ENCODE measurements around the gene APBB2.
A peak's percentile ranks its signal among the peaks of the same experiment; 100 is the strongest.
"Not testable (repeated sequence)": the region's sequence is repeated elsewhere in the genome, so short reads cannot be mapped to it uniquely, and the experiment has no call there.

The APBB2 gene

GRCh38 chr4:40924793-40925117, 289.6 kb downstream of the APBB2 start:
- Histone ChIP-seq H3K27me3 (replicated peaks; ENCODE audit: control insufficient read depth, insufficient read depth, low read length) (no peaks in the 10 kb centered on the region), H3K4me1 (ENCODE audit: control insufficient read depth, insufficient read depth, low read length) (no peaks in the 10 kb centered on the region), H3K4me3 (ENCODE audit: low read length) (no peak overlapping the region), H3K9me3 (ENCODE audit: control insufficient read depth, low read length) (no peaks in the 10 kb centered on the region), H3K9ac (ENCODE audit: low read length) (no peak overlapping the region), H3K36me3 (ENCODE audit: control insufficient read depth, insufficient read depth, low read length, severe bottlenecking) (peaks cover 13% of the 10 kb centered on the region)
- no peak for DNase-seq (ENCODE audit: low read depth)

DNA sequence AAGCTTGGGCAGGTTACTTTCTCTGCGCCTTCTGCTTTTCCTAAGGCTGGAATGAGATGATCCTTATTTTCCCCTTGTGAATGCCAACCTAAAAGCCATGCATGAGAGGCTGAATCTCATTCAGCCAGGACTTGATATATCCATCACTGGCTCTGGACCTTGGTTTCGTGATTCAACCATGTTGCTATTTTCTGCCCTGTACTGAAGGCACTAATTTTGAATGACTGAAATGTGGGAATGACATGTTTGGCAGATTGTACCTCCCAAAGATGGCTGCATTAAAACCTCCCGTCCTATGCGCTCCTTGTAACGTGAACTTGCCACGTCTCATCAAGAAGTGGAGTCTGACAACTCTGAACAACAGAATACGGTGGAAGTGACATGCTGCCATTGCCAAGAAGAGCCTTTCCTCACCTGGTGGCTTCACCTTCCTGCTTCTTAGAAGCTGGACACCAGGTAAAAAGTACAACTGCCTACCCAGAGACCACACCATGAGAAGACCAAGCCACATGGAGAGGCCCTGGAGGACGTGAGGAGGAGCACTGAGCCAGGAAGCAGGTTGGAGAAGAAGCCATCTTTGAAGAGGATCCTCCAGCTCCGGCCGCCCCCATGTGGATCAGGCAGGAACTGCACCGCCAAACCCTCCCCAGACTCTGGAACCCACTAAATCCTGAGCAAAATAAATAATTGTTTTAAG, 290.1 kb downstream of the APBB2 start:
- H3K9me3 ChIP-seq (ENCODE audit: control insufficient read depth, low read length) = no peaks in the 10 kb centered on the region
- H3K4me1 ChIP-seq (ENCODE audit: control insufficient read depth, insufficient read depth, low read length) = no peaks in the 10 kb centered on the region
- H3K4me3 ChIP-seq (ENCODE audit: low read length) = no peak overlapping the region
- peaks cover 13% of the 10 kb centered on the region for H3K36me3 ChIP-seq (ENCODE audit: control insufficient read depth, insufficient read depth, low read length, severe bottlenecking)
- peak; percentile 81 for DNase-seq (ENCODE audit: low read depth)
- no peak overlapping the region for H3K9ac ChIP-seq (ENCODE audit: low read length)
- no peaks in the 10 kb centered on the region for H3K27me3 ChIP-seq (replicated peaks; ENCODE audit: control insufficient read depth, insufficient read depth, low read length)

- no peak overlapping the region for H3K9ac ChIP-seq (ENCODE audit: low read length)
- peaks cover 7% of the 10 kb centered on the region for H3K4me1 ChIP-seq (ENCODE audit: control insufficient read depth, insufficient read depth, low read length)
- H3K4me3 ChIP-seq (ENCODE audit: low read length) = no peak overlapping the region
- no peaks in the 10 kb centered on the region for H3K9me3 ChIP-seq (ENCODE audit: control insufficient read depth, low read length)
- no peaks in the 10 kb centered on the region for H3K27me3 ChIP-seq (replicated peaks; ENCODE audit: control insufficient read depth, insufficient read depth, low read length)
- no peak for DNase-seq (ENCODE audit: low read depth)
- peaks cover 13% of the 10 kb centered on the region for H3K36me3 ChIP-seq (ENCODE audit: control insufficient read depth, insufficient read depth, low read length, severe bottlenecking)
Observed at GRCh38 chr4:40923316-40924095, 290.8 kb downstream of the APBB2 start.

GRCh38 chr4:40919976-40920375, 294.4 kb downstream of the APBB2 start:
- not testable (repeated sequence) for H3K36me3 ChIP-seq (ENCODE audit: control insufficient read depth, insufficient read depth, low read length, severe bottlenecking); H3K9me3 ChIP-seq (ENCODE audit: control insufficient read depth, low read length); DNase-seq (ENCODE audit: low read depth)

GRCh38 chr4:40918330-40918729, 296.0 kb downstream of the APBB2 start:
- H3K9me3 ChIP-seq (ENCODE audit: control insufficient read depth, low read length) = no peaks in the 10 kb centered on the region
- no peak overlapping the region for H3K9ac ChIP-seq (ENCODE audit: low read length)
- H3K27me3 ChIP-seq (replicated peaks; ENCODE audit: control insufficient read depth, insufficient read depth, low read length) = no peaks in the 10 kb centered on the region
- H3K4me3 ChIP-seq (ENCODE audit: low read length) = no peak overlapping the region
- peaks cover 41% of the 10 kb centered on the region for H3K4me1 ChIP-seq (ENCODE audit: control insufficient read depth, insufficient read depth, low read length)
- peak; percentile 92 for DNase-seq (ENCODE audit: low read depth)
- H3K36me3 ChIP-seq (ENCODE audit: control insufficient read depth, insufficient read depth, low read length, severe bottlenecking) = no peaks in the 10 kb centered on the region

More at GRCh38 chr4:40919976-40920375, 294.4 kb downstream of the APBB2 start:
- H3K4me3 ChIP-seq (ENCODE audit: low read length); H3K27me3 ChIP-seq (replicated peaks; ENCODE audit: control insufficient read depth, insufficient read depth, low read length); H3K9ac ChIP-seq (ENCODE audit: low read length): not testable (repeated sequence)
- peaks cover 41% of the 10 kb centered on the region for H3K4me1 ChIP-seq (ENCODE audit: control insufficient read depth, insufficient read depth, low read length)

GRCh38 chr4:40916880-40917279, 297.5 kb downstream of the APBB2 start:
- DNase-seq (ENCODE audit: low read depth) = no peak
- Histone ChIP-seq H3K27me3 (replicated peaks; ENCODE audit: control insufficient read depth, insufficient read depth, low read length) (no peaks in the 10 kb centered on the region), H3K36me3 (ENCODE audit: control insufficient read depth, insufficient read depth, low read length, severe bottlenecking) (no peaks in the 10 kb centered on the region), H3K4me3 (ENCODE audit: low read length) (peak overlapping the region; percentile 8), H3K9ac (ENCODE audit: low read length) (peak overlapping the region; percentile 10), H3K9me3 (ENCODE audit: control insufficient read depth, low read length) (no peaks in the 10 kb centered on the region), H3K4me1 (ENCODE audit: control insufficient read depth, insufficient read depth, low read length) (peaks cover 47% of the 10 kb centered on the region)

DNA sequence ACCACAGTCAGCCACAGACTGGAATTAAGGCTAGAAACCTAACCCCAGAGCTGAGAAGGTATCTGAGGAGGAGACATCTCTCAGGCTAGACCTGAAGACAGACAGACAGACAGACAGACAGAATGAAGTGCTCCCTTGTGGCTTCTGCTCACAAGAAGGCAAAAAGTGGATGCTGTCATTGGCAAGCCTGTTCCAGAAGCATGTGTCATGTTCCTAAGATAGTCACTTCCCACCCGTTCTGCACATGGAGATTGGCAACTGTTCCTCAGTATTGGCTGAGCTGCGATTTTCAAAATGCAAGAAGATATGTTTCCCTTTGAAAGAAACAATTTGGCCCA, 298.2 kb downstream of the APBB2 start:
- peaks cover 47% of the 10 kb centered on the region for H3K4me1 ChIP-seq (ENCODE audit: control insufficient read depth, insufficient read depth, low read length)
- H3K36me3 ChIP-seq (ENCODE audit: control insufficient read depth, insufficient read depth, low read length, severe bottlenecking) = no peaks in the 10 kb centered on the region
- no peak overlapping the region for H3K4me3 ChIP-seq (ENCODE audit: low read length)
- H3K9ac ChIP-seq (ENCODE audit: low read length) = no peak overlapping the region
- peak; percentile 63 for DNase-seq (ENCODE audit: low read depth)
- no peaks in the 10 kb centered on the region for H3K9me3 ChIP-seq (ENCODE audit: control insufficient read depth, low read length)
- no peaks in the 10 kb centered on the region for H3K27me3 ChIP-seq (replicated peaks; ENCODE audit: control insufficient read depth, insufficient read depth, low read length)

GRCh38 chr4:40915318-40916217, 298.8 kb downstream of the APBB2 start:
- Histone ChIP-seq H3K36me3 (ENCODE audit: control insufficient read depth, insufficient read depth, low read length, severe bottlenecking) (no peaks in the 10 kb centered on the region), H3K9me3 (ENCODE audit: control insufficient read depth, low read length) (no peaks in the 10 kb centered on the region), H3K4me3 (ENCODE audit: low read length) (no peak overlapping the region), H3K27me3 (replicated peaks; ENCODE audit: control insufficient read depth, insufficient read depth, low read length) (no peaks in the 10 kb centered on the region), H3K9ac (ENCODE audit: low read length) (no peak overlapping the region), H3K4me1 (ENCODE audit: control insufficient read depth, insufficient read depth, low read length) (peaks cover 47% of the 10 kb centered on the region)
- DNase-seq (ENCODE audit: low read depth) = peak; percentile 57

- H3K36me3 ChIP-seq (ENCODE audit: control insufficient read depth, insufficient read depth, low read length, severe bottlenecking) = no peaks in the 10 kb centered on the region
- peak; percentile 64 for DNase-seq (ENCODE audit: low read depth)
- no peak overlapping the region for H3K9ac ChIP-seq (ENCODE audit: low read length)
- peaks cover 40% of the 10 kb centered on the region for H3K4me1 ChIP-seq (ENCODE audit: control insufficient read depth, insufficient read depth, low read length)
- no peaks in the 10 kb centered on the region for H3K27me3 ChIP-seq (replicated peaks; ENCODE audit: control insufficient read depth, insufficient read depth, low read length)
- no peak overlapping the region for H3K4me3 ChIP-seq (ENCODE audit: low read length)
- no peaks in the 10 kb centered on the region for H3K9me3 ChIP-seq (ENCODE audit: control insufficient read depth, low read length)
Observed at GRCh38 chr4:40912460-40913184, 301.7 kb downstream of the APBB2 start.

- peaks cover 21% of the 10 kb centered on the region for H3K4me1 ChIP-seq (ENCODE audit: control insufficient read depth, insufficient read depth, low read length)
- no peaks in the 10 kb centered on the region for H3K9me3 ChIP-seq (ENCODE audit: control insufficient read depth, low read length)
- H3K27me3 ChIP-seq (replicated peaks; ENCODE audit: control insufficient read depth, insufficient read depth, low read length) = no peaks in the 10 kb centered on the region
- no peak for DNase-seq (ENCODE audit: low read depth)
- H3K9ac ChIP-seq (ENCODE audit: low read length) = no peak overlapping the region
- no peaks in the 10 kb centered on the region for H3K36me3 ChIP-seq (ENCODE audit: control insufficient read depth, insufficient read depth, low read length, severe bottlenecking)
- H3K4me3 ChIP-seq (ENCODE audit: low read length) = no peak overlapping the region
Observed at GRCh38 chr4:40910706-40911105, 303.6 kb downstream of the APBB2 start.
